Uterus (tissue), 4 donors: Measurements from ENCODE around the gene CPSF7. TPM values are rescaled to one million over a fixed set of nuclear protein-coding genes. Genes with fewer than 3 reads are reported as not detected.

Experiments
- DNase-seq, 2 donors: peaks; one replicate each; pipeline ENCODE4 v3.0.0-alpha.2; 2019 to 2020
- H3K27ac ChIP-seq, 2 donors: fragments of 200-600 bp; sonication (generic); 1 replicate in 1 of 2; 2 replicates in 1 of 2; pipeline ENCODE4 v1.5.1; 2016 to 2018
- H3K27me3 ChIP-seq, 2 donors: fragments of 200-600 bp; sonication (generic); one replicate each; pipeline ENCODE4 v1.5.1; 2018 to 2019; ENCODE audit warnings: control low read depth in 1 of 2
- H3K36me3 ChIP-seq, 2 donors: fragments of 200-600 bp; sonication (generic); one replicate each; pipeline ENCODE4 v1.5.1; 2019; ENCODE audit warnings: control low read depth in 1 of 2
- H3K4me1 ChIP-seq, 2 donors: fragments of 200-600 bp; sonication (generic); one replicate each; pipeline ENCODE4 v1.5.1; 2018 to 2019; ENCODE audit warnings: control low read depth in 1 of 2
- H3K4me3 ChIP-seq, 2 donors: fragments of 200-600 bp; sonication (generic); 1 replicate in 1 of 2; 2 replicates in 1 of 2; pipeline ENCODE4 v1.5.1; 2018 to 2019; ENCODE audit warnings: mild to moderate bottlenecking in 1 of 2
- H3K9me3 ChIP-seq, 2 donors: fragments of 200-600 bp; sonication (generic); one replicate each; pipeline ENCODE4 v1.5.1; 2019; ENCODE audit warnings: control low read depth in 1 of 2
- CTCF ChIP-seq, 4 experiments: fragments of 200-600 bp in 2 of 4; fragments of 450-650 bp in 2 of 4; sonication (generic) in 2 of 4; IDR thresholded peaks; one replicate each; pipeline ENCODE4 v1.5.1; 2016 to 2019; ENCODE audit warnings: antibody characterized with exemption in 4 of 4, mild to moderate bottlenecking in 2 of 4, moderate library complexity in 1 of 4
- POLR2A ChIP-seq, 2 donors: fragments of 450-650 bp; IDR thresholded peaks; one replicate each; pipeline ENCODE4 v1.6.1; 2016; ENCODE audit warnings: antibody characterized with exemption in 2 of 2, mild to moderate bottlenecking in 1 of 2, moderate library complexity in 1 of 2
- intact Hi-C: fragments of 100-400 bp; cut with DNase I; formaldehyde crosslinking; loops from one replicate; pipeline ENCODE4 v1.15.1; 2023; ENCODE audit warnings: low total_unique reads
- total RNA-seq, 4 donors: library from RNA; depleted of rRNA in 3 of 4; stranded (reverse); fragments of >200 nt in 3 of 4; gene quantifications; one replicate each; pipeline versions ENCODE4 v1.1.0 to v1.2.4, GENCODE V29; 2014 to 2023
- donor health status: DM: yes; HTN: yes; CAD: no.

The CPSF7 gene
- total RNA-seq, 4 donors from 2014 or later: 30.0 to 122 (median 56.5) TPM

GRCh38 chr11:61358566-61358965 is 71.2 kb downstream of the CPSF7 start:
- no peaks in the 10 kb centered on the region for H3K9me3 ChIP-seq
- no peaks in the 10 kb centered on the region for H3K36me3 ChIP-seq
- H3K27me3 ChIP-seq: no peaks in the 10 kb centered on the region
- TF ChIP-seq CTCF (IDR thresholded peaks at IDR 0.05): no peak
- TF ChIP-seq POLR2A (IDR thresholded peaks at IDR 0.05): no peak
- no peaks in the 10 kb centered on the region for H3K4me1 ChIP-seq
- no peak overlapping the region for H3K4me3 ChIP-seq
- intact Hi-C loops: no loop called here
- DNase-seq: no peak
- H3K27ac ChIP-seq: no peak overlapping the region

DNA sequence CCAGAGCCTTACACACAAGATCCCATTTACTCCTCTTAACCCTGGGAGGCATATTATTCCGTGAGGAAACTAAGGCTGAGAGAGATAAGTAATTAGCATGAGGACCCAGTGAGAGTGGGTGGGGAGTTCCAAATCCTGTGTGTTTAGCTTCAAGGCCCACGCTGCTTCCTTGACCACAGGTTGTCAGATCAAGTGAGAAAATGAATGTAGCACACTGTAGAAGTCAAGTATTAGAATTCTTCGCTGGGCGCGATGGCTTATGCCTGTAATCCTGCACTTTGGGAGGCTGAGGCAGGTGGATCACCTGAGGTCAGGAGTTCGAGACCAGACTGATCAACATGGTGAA is 71.9 kb downstream of the CPSF7 start:
- no peaks in the 10 kb centered on the region for H3K4me1 ChIP-seq
- H3K36me3 ChIP-seq: no peaks in the 10 kb centered on the region
- TF ChIP-seq POLR2A (IDR thresholded peaks at IDR 0.05) (no peak), CTCF (IDR thresholded peaks at IDR 0.05) (no peak)
- H3K27ac ChIP-seq: no peak overlapping the region
- H3K4me3 ChIP-seq: no peak overlapping the region
- no peaks in the 10 kb centered on the region for H3K9me3 ChIP-seq
- no peaks in the 10 kb centered on the region for H3K27me3 ChIP-seq
- DNase-seq: no peak
- intact Hi-C loops: no loop called here

DNA sequence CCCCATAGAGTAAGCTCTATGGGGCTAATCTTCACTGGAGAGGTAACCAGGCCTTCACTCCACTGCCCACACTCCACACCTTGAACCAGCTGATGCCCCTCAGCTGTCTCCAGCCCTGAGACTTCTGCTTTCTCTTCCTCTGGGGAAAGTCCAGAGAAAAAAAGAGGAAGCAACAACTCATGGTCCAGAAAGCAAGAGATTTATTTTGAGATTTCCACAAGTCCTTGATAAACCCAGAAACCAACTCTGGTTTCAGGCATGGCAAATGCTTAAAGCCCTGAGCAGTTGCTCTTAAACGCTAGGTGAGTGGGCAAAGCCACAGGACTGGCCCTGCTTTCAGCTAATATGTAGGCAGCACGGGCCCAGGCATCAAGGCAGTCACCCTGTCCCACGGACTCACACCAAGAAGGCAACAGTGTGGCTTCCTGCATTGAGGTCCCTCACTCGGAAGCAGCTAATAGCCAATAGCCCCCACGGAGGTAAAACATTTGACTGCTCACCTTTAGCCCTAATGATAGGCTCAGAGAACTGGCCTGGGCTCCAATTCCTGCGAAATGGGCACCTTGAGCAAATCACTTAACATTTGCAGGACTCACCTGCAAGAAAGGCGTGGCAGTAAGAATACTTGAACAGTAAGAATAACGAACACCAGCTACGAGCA is 72.4 kb downstream of the CPSF7 start:
- H3K9me3 ChIP-seq: no peaks in the 10 kb centered on the region
- H3K36me3 ChIP-seq: no peaks in the 10 kb centered on the region
- TF ChIP-seq CTCF (IDR thresholded peaks at IDR 0.05): no peak
- no peak overlapping the region for H3K27ac ChIP-seq
- no peaks in the 10 kb centered on the region for H3K27me3 ChIP-seq
- H3K4me3 ChIP-seq: no peak overlapping the region
- DNase-seq: no peak
- H3K4me1 ChIP-seq: no peaks in the 10 kb centered on the region
- intact Hi-C loops: no loop called here

DNA sequence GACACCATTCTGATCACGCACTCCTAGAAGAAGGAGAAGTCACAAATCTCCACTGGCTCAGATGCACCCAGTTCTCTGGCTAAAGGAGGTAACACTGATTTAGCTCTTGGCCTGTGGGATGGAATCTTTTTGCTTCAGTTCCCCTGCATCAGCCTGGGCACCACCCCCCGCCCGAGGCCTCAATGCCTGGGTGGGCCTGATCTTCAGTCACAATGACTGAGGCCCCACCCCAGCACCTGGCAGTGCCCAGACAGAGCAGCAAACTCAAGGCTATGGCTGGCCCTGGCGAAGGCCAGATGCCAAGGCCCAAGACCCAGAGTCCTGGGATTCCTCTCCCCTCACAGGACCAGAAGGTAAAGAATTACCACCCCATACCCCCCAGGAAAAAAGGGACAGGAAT is 73.1 kb downstream of the CPSF7 start:
- H3K36me3 ChIP-seq: no peaks in the 10 kb centered on the region
- H3K4me1 ChIP-seq: no peaks in the 10 kb centered on the region
- TF ChIP-seq POLR2A (IDR thresholded peaks at IDR 0.05) (no peak), CTCF (IDR thresholded peaks at IDR 0.05) (no peak)
- no peak for DNase-seq
- no peaks in the 10 kb centered on the region for H3K27me3 ChIP-seq
- no peak overlapping the region for H3K4me3 ChIP-seq
- no peak overlapping the region for H3K27ac ChIP-seq
- intact Hi-C loops: no loop called here
- H3K9me3 ChIP-seq: no peaks in the 10 kb centered on the region

DNA sequence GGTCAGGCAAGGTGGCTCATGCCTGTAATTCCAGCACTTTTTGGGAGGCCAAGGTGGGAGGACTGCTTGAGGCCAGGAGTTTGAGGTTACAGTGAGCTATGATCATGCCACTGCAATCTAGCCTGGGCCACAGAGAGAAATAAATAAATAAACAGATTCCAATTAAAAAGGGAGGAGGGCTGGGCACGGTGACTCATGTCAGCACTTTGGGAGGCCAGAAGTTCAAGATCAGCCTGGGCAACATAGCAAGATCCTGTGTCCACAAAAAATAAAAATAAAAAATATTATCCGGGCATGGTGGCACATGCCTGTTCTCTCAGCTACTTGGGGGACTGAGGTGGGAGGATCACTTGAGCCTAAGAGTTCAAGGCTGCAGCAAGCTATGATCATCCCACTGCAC is 75.6 kb downstream of the CPSF7 start:
- intact Hi-C loops: no loop called here
- H3K9me3 ChIP-seq: no peaks in the 10 kb centered on the region
- TF ChIP-seq POLR2A (IDR thresholded peaks at IDR 0.05) (no peak), CTCF (IDR thresholded peaks at IDR 0.05) (no peak)
- no peaks in the 10 kb centered on the region for H3K27me3 ChIP-seq
- DNase-seq: no peak
- no peaks in the 10 kb centered on the region for H3K36me3 ChIP-seq
- no peak overlapping the region for H3K4me3 ChIP-seq
- H3K4me1 ChIP-seq: no peaks in the 10 kb centered on the region
- no peak overlapping the region for H3K27ac ChIP-seq
